Limb (tissue), 2 donors: Measurements from ENCODE around the gene TPCN2.
"Not testable (repeated sequence)": the region's sequence is repeated elsewhere in the genome, so short reads cannot be mapped to it uniquely, and the experiment has no call there.

Experiments
- DNase-seq, 2 donors: peaks; one replicate each; pipeline ENCODE4 v3.0.0-alpha.2; 2016; ENCODE audit errors: extremely low spot score in 2 of 2

TPCN2 gene

DNA sequence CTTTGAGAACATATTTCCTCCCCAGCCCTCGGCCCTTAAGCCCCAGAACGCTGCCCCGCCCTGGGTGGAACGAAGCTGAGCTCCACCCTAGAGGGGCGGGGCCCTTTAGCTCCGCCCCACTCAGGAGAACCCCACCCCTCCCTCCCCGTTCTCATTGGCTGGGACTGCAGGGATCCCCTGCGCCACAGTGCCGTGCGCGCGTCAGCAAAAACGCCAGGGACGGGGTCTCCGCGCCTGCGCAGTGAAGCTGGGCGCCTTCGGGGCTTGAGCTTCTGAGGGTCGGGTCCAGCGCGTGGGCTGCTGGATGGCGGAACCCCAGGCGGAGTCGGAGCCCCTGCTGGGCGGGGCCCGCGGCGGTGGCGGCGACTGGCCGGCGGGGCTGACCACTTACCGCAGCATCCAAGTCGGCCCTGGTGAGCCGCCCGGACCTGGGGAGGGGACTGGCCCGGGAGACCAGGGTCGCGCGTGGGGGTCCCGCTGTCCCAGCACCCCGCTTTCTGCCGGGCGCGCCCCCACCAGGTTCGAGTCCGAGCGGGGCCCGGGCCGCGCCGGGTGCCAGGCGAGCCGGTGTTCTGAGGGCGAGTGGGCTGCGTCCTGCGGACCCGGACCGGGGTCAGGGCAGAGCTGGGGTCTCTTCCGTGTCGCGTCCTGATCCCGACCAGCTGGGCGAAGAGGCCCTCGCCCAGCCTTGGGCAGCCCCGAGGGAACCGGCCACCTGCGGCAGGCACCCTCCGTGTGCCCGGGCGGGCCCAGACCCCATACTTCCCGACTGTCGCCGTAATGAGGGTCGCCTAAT, at the start of gene TPCN2:
Gene TPCN2 (plus strand): TSS at position 239 of the 796 bp plus-strand sequence. CDS start 66 bp downstream, at position 305.
- peak; percentile 95 to 96 for DNase-seq

DNA sequence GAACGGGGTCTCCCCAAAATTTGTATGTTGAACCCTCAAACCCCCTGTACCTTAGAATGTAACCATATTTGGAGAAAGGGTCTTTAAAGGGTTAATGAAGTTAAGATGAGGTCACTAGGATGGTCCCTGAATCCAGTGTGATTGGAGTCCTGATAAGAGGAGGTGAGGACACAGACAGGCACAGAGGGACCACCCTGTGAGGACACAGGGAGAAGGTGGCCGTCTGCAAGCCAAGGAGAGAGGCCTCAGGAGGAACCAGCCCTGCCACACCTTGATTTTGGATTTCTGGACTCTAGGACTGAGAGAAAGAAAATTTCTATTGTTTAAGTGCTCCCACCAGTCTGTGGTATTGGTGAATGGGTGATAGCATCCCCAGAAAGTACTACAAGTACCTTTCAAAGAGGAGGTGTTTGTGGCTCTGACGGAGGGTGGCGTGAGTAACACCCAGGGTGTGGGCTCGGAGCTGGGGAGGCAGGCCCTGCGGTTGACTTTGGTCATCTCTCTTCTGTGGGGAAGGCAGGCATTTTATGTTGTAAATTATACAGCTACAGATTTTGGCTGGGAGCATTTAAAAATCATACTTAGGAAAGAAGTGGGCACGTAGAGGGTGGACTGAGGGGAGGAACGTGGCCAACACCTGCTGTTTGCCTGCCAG, 49.5 kb upstream of the TPCN2 start:
- no peak for DNase-seq

DNA sequence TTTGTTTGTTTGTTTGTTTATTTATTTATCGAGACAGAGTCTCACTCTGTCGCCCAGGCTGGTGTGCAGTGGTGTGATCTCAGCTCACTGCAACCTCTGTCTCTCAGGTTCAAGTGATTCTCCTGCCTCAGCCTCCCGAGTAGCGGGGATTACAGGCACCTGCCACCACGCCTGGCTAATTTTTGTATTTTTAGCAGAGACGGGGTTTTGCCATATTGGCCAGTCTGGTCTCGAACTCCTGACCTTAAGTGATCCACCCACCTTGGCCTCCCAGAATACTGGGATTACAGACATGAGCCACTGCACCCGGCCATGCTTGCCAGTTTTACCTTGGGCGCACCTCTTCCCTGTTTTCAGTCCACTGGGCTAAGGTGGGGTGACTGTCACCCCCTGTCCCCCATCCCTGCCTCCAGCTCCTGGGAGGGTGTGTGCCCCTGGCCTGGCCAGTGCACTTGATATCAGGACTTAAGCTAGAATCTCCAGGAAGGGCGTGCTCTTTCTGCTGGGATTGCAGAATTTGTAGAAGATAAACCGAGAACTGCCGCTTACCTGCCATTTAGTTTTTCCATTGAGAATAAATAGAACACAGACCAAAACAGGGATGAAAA, 48.9 kb upstream of the TPCN2 start:
- DNase-seq, result not testable (repeated sequence)

DNA sequence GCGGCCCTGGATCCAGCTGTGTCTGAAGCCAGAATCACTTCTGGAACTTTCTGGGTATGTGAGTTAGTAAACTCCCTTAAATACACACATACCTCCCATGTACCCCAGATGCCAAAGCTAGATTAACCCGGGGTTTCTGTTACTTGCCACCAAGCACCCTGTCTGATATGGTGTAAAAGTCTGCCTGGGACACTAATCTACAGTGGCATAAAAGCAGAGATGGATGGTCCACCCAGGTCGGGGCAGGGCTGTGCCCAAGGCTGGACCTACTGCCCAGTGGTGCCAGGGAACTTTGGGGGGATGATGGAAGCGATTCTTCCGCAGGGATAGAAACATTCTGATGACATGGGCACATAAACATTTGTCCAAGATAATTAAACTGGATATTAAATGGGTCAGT, 48.3 kb upstream of the TPCN2 start:
- DNase-seq, result no peak

DNA sequence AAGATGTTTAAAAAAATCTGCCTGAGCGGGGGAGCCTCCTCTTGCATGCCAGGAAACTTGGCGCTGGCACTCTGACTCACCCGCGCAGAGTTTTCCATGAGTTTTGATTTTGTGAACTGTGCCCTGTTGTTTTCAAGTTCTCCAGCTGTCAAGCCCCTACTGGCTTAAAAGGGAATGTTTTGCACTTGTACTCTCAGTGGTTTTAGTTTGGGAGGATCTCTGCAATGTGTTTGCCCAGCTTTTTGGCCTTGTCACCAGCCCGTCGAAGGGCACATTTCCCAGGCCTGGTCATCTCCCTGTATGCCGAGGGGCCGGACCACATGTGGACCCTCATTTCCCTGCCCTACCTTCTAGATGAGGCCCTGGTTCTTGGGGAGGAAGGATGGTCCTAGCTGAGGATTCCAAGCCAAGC, 47.9 kb upstream of the TPCN2 start:
- peak; percentile 58 to 80 for DNase-seq

DNA sequence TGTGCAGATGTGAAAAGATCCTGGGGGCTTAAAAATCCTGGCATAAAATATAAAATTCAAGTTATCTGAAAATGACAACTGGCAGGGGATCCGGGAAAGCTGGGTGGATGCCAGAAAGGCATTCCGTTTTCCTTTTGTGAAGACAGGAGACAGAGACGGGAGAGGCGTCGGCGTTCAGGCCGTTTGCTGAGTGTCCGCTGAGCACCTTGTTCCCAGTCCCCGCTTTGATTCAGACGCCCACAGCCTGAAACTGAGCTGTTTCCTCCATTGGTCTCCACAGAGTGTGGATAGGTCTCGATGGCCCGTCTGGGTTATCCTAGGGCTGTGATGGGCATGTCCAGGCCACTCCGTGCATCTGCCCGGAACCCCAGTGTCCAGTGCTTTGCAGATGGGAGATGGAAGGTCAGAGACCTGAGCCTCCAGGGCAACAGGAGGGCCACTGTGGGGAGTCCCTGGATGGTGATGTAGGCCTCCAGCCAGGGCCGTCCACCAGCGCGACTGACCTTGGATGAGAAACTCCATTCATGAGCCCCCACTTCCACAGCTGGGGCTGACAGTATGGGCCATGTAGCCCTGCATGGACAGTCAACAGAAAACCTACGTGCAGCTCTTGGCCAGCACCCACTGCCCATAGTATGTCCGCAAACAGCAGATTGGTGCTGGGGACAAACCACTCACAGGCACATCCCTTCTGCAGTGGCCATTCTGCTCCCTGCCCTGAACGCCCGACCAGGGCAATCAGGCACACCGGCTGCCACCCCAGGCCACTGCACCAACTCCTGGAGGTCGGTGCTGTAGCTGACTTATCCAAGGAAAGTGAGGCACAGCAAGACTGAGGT, 47.3 kb upstream of the TPCN2 start:
- no peak for DNase-seq

DNA sequence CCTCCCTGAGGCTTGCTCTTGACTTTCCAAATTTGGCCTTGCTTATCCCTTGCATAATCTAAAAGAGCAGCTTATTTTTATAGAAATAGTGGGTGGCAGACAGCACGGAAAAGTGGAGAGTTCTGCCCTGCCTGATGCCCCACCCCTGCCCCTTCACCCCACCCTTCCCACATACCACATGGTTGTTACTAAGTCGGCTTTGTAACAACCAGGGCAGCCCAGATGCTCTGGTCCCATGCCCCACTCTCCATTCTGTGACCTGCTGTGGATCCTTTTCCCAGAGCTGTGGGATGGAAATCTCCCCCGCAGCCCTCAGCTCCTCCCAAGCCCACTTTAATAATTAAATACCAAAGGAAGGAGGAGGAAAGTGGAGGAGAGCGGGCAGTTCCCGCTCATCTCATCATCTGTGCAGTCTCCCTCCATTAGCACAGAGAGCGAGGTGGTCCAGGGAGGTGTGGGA, 46.6 kb upstream of the TPCN2 start:
- DNase-seq, result no peak

DNA sequence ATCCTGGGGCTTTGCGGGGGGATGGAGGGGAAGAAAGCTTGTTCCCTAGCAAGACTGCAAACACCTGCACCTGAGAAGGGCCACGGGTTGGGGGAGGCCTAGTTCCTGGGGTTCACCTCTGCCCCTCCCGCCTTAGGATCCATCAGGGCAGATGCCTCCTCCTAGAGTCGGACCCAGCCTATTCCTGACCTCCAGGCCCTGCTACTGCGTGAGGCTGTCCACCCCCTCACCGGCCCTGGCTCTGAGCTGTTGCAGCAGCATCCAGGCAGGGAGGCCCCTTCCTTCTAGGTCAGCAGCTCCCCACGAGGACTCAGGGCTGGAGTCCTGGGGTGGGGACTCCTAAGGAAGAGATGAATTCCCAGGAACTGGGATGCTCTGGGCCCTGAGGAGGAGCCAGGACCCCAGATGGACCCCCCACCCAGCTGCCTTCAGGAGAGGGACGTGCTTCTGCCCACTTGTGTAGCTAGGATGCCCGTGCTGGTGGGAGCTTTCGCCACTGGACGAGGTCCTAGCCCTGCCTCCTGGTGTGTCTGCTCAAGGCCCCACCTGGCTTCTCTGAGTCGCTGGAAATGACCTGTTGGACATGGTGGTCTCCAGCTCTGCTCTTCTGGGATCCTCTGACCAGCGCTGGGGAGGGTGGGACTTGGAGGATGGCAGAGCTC, 46.0 kb upstream of the TPCN2 start:
- DNase-seq, result no peak

DNA sequence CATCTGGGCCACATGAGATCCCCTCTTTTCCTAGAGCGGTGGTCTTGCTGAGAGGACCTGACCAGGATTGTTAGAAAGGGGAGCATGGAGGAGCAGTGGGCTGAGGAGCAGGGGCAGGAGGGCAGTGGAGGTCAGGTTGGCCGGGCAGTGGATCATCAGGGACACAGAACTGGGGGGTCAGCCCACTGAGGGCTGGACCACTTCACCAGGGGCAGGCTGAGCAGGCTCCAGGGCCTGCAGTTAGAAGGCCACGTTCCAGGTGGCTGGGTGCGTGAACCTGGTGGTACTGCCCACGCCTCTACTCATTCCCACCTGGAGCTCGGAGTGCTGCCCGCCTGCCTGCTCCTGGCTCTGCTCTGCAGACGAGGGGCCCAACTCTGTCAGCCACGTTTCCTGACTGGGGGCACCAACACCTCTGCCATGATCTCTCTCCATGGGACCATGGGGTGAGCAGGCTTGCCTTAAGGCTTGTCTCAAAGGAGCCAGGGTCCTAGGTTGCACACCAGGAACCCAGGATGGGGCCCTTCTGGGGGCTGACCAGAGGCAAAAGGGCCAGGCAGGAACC, 45.3 kb upstream of the TPCN2 start:
- no peak for DNase-seq

DNA sequence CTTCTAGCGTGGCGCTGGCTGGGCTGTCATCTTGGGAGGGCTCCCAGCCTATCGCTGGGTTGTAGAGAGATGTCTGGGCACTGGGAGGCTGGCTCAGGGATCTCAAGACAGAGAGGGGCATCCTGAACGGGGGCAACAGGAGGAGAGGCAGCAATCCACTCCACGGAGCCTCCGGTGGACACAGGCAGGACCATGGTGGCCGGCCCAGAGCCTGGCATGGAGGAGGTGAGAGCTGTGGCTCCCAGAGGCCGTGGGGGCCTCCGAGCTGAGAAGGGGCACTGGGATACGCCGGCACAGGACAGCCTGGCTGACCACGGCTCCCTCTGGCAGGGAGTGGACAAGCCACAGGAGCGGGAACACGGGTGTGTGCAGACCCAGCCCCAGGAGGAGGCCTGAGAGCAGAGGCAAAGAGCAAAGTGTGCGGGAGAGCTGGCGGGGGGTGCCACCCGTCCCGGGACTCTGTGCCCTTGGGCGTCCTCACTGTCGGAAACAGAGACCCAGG, 44.8 kb upstream of the TPCN2 start:
- no peak for DNase-seq

DNA sequence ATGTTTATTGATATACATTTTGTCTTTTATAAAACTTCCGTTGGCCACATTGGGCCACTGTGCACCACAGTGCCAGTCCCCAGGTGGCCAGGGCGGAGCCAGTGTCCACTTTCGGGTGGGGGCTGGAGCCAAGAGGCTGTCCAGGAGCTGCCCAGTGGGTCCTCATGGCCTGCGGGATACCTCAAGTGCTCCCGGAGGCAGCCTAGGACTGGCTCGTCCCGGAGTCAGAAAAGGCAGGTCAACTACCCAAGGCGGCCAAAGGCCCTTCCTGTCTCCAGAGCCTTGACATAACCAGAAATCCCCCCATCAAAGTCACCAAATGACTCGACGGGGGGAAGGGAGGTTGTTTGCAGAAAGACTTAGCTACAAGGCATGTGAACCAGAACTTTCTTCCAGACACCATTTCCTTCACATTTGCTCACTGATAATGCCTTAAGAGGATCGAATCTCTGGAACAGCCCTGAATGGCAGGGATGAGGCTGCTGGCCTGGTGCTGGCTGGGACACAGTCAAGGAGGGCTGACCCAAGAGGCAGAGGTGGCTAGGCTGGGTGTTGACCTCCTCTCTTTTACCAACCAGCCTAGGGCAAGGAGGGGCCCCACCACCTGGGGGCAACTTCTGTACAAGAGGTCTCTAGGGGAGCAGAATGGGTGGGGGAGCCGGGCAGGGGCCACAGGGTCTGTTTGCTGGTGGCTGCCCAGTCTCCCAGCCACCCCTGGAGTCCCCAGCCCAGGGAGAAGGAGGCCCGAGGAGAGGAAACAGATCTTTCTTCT, 44.1 kb upstream of the TPCN2 start:
- no peak for DNase-seq

DNA sequence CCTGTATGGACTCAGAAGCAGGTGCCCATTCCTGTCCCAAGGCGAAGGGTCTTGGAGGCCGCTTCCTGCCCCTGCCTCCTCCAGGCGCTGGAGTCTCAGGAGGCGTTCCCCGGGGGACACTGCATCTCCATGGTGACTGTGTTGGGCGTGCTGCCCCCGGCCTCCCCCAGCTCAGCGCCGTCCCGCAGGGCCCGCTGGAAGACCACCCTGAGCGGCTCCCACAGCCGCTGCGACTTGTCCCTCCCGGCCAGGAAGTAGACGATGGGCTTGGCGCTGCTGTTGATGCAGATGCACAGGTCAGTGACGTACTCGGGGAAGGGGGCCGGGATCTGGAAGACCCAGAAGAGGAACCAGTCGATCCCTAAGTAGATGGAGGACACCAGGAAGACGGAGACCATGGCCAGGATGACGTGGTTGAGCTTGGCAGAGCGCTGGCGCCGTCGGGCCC, 43.5 kb upstream of the TPCN2 start:
- DNase-seq, result no peak

DNA sequence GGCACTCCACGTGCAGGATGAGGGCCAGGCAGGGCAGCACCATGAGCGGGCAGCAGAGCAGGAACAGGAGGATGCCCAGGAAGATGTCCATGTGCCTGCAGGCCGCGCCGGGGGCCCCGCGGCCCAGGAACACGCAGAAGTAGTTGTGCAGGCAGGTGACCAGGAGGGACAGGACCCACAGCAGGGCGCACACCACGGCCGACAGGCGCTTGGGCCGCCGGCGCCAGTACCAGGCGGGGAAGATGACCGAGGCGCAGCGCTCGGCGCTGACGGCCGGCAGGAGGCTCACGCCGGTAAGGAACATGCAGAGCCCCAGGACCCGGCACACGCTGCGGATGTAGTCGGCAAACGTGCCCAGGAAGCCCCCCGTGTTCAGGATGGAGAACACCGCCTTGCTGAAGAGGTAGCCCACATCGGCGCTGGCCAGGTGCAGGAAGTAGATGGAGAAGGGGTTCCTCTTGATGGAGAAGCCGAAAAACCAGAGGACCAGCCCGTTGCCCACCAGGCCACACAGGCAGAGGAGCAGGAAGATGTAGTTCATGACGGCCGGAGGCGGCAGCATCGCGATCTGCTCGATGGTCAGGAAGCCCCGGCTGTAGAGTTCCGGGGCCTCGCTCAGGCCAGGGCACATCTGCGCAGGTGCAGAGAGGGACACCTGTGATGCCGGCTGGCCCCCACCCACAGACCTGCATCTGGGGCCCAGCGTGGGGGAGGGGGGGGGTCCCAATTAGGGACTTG, 42.9 kb upstream of the TPCN2 start:
- DNase-seq, result no peak

DNA sequence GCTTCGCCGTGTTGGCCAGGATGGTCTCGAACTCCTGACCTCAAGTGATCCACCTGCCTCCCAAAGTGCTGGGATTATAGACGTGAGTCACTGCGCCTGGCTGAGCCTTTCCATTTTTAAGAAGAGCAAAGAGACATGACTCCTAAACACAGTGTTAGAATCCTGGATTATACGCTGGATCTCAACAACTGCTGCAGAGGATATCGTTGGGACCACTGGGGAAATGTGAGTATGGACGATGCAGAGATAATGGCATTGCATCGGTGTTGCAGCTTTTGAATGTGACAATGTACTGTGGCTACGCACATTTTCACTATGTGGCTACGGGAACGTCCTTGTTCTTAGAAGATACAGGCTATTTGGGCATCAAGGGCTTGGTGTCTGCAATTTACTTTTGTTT, 41.9 kb upstream of the TPCN2 start:
- no peak for DNase-seq

DNA sequence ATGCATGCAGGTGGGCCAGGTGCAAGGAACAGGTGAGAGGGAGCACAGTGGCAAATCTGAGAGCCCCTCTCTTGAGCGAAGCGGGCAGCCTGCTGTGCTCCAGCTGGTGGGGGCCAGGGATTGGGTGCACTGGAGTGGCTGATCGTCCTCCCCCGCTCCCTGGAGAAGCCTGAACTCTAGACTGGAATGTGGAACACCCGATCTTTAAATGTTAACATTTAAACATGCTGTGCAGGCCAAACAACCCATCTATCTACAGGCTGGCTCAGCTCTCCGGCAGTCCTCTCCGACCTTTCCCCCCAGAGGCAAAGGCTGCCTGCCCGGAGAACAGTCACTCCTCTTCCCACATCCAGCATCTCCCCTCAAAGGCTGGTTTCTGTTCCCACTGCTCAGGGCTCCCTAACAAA, 40.8 kb upstream of the TPCN2 start:
- DNase-seq, result no peak

DNA sequence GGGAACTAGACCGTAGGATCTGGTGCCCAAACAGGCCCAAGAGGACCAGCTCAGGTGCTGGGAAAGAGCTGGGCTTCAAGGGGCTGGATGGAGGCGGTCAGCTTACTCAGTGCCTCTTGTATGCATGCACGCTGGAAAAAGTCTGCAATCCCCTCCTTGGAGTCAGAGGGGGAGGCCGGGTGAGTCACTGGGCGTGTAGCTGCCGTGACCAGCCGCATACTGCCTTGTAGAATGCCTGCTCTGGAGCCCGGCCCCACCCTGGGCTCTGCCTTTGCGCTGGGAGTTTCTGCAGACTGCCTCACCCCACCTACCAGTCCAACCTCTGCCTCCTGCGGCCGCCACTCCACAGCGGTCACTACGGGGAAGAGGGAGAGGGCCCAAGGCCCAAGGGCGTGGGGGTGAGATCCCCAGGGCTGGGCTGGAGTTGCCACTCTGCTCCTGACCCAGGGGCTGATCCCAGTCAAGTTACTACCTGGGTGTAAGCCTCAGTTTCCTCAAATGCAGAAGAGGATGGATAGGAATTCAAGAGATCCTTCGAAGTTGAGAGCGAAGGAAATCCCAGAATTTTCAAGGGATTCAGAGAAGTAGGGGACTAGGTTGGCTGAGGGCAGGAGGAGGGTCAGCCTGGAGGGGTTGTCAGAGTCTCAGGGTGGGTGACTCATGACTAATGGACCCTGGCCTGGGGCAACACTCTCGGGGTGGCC, 39.8 kb upstream of the TPCN2 start:
- DNase-seq, result peak in 1 of 2 donors; percentile 64

DNA sequence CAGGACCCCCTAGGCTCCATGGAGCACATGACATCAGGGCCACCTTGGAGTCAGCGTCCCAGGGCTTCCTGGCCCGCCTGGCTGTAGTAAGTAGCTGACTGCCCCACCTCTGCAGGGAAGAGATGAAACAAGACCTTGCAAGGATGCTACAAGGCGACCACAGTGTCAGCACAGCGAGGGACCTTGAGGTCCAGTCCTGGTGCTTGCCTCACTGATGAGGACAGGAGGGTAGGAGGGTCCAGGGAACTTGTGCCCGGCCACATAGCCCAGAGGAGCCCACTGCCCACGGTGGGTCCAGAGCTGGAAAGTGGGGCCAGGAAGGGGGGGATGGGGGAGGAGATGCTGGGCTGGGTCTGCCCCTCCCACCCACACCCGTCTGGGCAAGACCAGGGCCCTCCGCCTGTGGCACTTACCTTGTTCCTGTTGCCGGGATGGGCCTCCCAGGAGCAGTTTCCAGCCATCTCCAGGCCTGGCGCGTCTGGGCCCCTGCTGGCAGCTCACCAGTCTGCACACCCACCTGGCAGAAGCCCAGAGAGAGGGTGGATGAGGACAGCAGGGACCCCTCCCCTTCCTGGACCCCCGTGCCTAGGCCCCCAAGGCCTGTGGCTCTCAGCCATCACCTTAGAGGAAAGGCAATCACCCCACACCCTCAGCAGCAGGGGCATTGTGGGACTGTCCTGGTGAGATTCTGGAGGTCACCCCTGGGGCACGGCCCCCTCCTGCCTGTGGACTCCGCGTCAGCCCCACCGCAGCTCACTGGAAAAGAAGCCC, 39.1 kb upstream of the TPCN2 start:
- DNase-seq, result peak in 1 of 2 donors; percentile 71
